LNCaP clone FGC (cell line): Measurements from ENCODE around the gene UBE2N.
A peak's percentile ranks its signal among the peaks of the same experiment; 100 is the strongest.
"Not testable (repeated sequence)": the region's sequence is repeated elsewhere in the genome, so short reads cannot be mapped to it uniquely, and the experiment has no call there.

ENCODE experiments used
- DNase-seq: peaks from one replicate; pipeline ENCODE4 v3.0.0-alpha.2; 2011; ENCODE audit warnings: low read depth
- H3K4me3 ChIP-seq: 2 replicates; pipeline ENCODE4 v1.5.1; 2011; ENCODE audit warnings: mild to moderate bottlenecking, low read depth, low read length, control low read depth
- TF ChIP-seq, protein P1 (sequence below): IDR thresholded peaks from 2 replicates; pipeline ENCODE4 v1.5.1; 2012; ENCODE audit warnings: mild to moderate bottlenecking; ENCODE audit not compliant: control insufficient read depth, insufficient read depth; ENCODE audit errors: extremely low read depth

UBE2N gene

GRCh38 chr12:93413064-93413463 is 28.7 kb downstream of the UBE2N start:
- H3K4me3 ChIP-seq, result peak overlapping the region; percentile 35
- peak; percentile 43 for DNase-seq
- TF ChIP-seq, protein P1, sequence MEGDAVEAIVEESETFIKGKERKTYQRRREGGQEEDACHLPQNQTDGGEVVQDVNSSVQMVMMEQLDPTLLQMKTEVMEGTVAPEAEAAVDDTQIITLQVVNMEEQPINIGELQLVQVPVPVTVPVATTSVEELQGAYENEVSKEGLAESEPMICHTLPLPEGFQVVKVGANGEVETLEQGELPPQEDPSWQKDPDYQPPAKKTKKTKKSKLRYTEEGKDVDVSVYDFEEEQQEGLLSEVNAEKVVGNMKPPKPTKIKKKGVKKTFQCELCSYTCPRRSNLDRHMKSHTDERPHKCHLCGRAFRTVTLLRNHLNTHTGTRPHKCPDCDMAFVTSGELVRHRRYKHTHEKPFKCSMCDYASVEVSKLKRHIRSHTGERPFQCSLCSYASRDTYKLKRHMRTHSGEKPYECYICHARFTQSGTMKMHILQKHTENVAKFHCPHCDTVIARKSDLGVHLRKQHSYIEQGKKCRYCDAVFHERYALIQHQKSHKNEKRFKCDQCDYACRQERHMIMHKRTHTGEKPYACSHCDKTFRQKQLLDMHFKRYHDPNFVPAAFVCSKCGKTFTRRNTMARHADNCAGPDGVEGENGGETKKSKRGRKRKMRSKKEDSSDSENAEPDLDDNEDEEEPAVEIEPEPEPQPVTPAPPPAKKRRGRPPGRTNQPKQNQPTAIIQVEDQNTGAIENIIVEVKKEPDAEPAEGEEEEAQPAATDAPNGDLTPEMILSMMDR, result no peak

GRCh38 chr12:93412396-93412795 is 29.4 kb downstream of the UBE2N start:
- H3K4me3 ChIP-seq, result not testable (repeated sequence)
- peak; percentile 67 for DNase-seq

GRCh38 chr12:93411060-93411459 is 30.7 kb downstream of the UBE2N start:
- not testable (repeated sequence) for H3K4me3 ChIP-seq, DNase-seq

- peak overlapping the region; percentile 2; the same call in 1 of the 2 replicates for H3K4me3 ChIP-seq
- DNase-seq, result peak; percentile 87
Measured at GRCh38 chr12:93409343-93410187, 32.2 kb downstream of the UBE2N start.

GRCh38 chr12:93408813-93409212 is 32.9 kb downstream of the UBE2N start:
- peak overlapping the region; percentile 2; the same call in 1 of the 2 replicates for H3K4me3 ChIP-seq
- TF ChIP-seq, protein P1, result no peak
- DNase-seq, result no peak

DNA sequence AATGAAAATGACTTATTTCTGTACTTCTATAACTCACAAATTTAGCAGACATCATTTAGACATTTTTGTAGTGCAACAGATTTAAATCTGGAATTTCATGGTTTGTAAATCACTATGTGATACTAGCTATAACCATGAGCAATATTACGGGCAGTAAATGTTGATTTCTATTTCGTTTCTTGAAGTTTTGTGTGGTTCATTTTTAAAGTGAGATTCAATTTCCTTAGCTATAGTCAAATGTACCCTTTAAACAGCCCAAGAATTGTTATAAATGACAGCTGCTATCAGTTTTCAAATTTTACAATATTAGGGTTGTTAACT is 33.8 kb downstream of the UBE2N start:
- TF ChIP-seq, protein P1, result no peak
- no peak overlapping the region for H3K4me3 ChIP-seq
- no peak for DNase-seq

DNA sequence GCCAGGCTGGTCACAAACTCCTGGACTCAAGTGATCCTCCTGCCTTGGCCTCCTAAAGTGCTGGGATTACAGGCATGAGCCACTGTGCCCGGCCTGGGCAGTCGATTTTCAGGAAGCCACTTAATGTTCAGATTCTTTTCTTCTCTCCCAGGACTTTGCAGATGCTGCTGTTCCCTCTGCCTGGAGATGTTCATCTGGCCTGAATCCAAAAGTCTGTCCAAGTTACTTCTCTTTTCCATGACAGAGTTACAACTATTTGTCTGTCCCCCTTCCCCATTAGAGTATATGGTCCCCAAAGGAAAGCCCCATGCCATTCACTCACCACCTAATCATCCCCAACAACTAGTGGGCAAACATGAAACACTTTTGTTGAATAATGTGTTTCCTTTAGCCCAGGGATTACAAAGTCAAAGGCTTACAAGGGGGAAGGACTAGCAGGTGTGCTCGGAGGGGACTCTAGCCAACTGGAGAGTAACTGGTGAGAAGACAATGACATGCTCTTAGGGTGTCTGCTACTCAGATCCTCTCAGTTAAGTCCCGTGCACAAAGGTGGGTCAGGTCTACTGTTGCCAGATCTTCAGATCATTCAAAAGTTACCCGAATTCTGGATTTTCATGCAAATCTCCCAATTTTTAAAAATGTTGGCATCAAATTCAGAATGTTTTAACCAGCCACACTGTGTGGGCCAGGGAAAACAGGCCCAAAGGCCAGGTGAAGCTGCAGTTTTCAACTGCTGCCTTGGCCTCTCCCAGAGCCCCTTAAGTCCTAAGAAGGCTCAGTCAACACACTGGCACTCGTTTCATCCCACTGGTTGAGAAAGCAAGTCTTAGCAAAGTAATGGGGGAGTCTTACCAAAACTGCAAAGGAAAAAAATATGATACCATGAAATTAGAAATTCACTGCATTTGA is 34.4 kb downstream of the UBE2N start:
- no peak overlapping the region for H3K4me3 ChIP-seq
- no peak for DNase-seq
- TF ChIP-seq, protein P1, result no peak

DNA sequence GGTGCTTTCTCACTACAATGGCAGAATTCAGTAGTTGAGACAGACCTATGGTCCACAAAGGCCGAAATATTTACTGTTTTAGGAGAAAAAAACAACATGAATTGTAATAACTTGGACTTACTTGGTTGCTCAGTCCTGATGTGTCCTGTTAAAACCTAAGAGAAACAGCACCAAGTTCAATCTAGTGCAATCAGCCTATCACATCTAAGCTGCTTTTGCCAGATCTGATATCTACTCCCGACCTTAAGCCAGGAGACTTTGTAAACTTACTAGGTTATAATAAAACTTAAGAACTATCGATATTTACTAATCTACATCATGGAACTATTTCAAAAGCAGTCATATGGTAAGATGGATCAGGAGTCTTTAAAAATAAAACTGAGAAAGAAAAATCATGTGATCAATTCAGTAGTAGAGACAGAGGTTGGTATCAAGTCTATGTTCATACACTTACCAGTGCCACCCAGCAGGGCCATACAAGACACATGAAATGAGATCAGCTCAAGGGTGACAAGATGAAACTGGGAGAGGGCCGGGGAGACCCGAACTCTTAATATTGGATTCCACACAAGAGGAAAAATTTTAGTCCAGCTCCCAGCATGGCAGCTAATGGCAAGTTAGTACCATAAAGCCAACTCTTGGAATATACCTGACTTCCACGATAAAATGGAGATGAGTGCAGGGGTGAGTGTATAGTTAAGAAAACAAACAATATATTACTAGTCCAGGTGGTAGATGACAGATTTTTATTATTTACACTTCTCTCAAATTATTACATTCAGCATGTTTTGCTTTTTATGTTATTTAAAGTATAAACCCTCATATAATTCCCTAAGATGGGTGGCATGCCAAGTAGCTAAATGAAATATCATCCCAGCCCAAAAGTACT is 36.5 kb downstream of the UBE2N start:
- TF ChIP-seq, protein P1, result no peak
- no peak overlapping the region for H3K4me3 ChIP-seq
- no peak for DNase-seq
